SKM-1 treated with dmso at 0.1 percent for 144 hours (cell line): ENCODE data around the gene GIPC3.
A peak's percentile ranks its signal among the peaks of the same experiment; 100 is the strongest.
"Not testable (repeated sequence)": the region's sequence is repeated elsewhere in the genome, so short reads cannot be mapped to it uniquely, and the experiment has no call there.

ENCODE experiments used
- DNase-seq: peaks from one replicate; lab custom pipeline; 2025; ENCODE audit not compliant: unreplicated experiment; lab: John Stamatoyannopoulos, UW

The GIPC3 gene

DNA sequence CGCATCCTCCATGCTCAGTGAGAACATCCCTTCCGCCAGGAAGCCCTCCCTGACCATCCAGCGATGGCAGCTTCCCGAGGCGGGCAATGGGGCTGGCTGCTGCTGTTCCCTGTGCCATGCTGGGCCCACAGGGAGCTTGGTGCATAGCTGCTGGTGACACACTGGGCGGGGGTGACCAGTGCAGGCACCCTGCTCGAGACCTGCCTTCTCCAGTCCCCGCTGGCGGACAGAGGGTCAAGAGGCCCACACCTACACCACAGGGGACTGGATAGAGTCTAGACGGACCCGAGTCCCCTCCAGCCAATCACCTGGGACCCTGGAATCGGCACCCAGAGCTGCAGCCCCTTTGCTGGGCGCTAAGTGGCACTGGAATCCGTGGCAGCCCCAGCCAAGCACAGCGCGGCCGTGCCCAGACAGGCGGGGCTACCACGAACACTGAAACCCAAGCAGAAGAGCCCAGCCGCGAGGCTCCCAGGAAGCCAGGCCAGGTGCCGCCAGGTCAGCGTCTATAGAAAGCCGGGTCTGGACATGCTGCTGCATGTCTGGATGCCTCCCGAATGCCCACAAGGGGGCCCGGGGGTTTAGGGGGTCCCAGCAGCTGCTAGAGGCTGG lies 30.4 kb downstream of the GIPC3 start:
- no peak for DNase-seq

DNA sequence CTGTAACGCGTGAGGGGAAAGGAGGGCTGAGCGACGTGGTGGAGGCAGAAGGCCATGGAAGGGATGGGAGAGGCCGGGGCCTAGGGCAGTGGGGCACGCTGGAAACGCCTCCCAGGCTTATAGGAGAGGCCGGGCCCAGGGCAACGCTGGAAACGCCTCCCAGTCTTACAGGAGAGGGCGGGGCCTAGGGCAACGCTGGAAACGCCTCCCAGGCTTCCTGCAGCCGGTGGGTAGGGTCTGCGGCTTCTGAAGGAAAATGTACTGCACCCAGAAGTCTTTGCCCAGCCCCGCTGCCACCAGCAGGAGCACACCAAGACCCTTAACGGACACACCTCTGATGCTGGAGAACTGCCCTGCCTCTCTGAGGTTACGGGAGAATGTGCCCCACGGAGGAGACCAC lies 32.2 kb downstream of the GIPC3 start:
- DNase-seq: no peak

DNA sequence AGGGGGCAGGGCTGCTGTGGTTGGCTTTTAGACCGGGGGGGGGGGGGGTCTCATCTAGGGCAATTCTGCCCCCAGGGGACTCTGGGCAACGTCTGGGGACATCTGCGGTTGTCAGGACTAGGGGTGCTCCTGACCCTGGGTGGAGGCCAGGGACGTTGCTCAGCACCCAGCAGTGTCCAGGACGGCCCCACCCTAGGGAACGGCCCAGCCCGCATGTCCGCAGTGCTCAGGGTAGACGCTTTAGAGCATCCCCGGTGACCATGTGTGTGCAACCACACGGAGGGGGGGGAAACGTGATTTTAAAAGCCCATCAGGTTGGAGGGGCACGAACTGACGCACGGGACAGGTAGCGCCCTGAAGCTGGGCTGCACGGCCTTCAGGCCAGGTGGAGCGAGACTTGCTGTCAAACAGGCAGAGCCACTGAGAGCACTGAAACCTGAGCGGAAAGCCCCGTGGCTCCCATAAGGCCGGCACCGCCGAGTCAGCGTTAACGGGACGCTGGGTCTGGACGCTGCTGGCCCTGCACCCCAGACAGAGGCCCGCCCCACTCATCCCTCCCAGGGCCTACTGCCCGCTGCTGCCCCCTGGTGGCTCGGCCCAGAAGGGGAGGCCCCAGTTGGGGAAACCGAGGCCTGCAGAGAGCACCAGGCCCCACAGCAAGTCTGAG lies 33.0 kb downstream of the GIPC3 start:
- peak; percentile 12 for DNase-seq

DNA sequence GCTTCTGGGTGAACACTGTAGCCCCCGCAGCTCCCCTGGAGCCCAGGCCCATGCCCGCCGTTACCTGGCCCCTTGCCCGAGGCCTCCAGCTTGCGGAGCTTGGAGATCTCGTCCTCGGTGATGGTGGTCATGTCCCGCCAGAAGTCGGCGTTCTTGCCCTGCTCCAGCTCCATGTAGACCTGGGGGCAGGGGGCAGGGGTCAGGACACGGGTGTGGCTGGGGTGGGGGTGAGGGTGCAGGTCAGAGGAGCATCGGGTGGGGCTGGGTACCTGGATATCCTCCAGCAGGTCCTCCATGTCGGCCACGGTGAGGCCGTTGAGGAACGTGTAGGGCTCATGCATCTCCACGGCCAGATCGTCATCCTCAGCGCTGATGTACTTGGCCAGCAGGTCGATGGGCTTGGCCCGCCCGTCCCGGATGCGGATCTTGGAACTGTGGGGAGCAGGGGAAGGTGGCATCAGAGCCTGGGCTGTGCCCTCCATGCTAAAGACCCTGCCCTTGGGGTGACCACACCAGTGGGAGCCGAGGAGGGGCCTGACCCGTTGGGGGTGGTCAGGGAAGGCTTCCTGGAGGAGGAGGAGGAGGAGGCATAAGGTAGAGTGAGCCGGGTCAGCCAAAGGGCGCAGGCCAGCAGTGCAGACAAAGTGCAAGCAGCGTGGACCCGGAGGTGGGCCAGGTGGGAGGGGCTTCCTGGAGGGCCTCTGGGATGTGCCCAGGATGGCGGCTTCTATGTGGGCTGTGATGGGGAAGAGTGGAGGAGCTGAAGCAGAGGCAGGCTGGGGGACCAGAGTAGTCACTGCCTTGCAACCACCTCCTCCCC lies 33.7 kb downstream of the GIPC3 start:
- DNase-seq: no peak

DNA sequence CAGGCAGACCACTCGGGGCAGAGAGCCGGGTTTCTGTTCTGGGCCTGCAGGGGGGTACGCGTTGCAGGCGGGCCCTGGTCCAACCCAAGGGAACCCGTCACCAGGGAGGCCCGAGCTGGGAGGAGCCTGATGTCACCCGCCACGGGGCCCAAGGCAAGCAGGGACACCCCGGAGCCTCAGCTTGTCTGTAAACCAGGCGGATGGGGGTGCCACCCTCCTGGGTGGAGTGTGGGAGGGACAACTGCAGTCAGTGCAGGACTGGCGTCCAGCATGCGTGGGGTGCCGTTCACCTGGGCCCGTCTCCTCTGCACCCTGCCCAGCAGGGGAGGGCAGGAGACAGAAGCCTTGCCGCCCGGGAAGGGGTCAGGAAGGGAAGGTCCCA lies 34.3 kb downstream of the GIPC3 start:
- no peak for DNase-seq

DNA sequence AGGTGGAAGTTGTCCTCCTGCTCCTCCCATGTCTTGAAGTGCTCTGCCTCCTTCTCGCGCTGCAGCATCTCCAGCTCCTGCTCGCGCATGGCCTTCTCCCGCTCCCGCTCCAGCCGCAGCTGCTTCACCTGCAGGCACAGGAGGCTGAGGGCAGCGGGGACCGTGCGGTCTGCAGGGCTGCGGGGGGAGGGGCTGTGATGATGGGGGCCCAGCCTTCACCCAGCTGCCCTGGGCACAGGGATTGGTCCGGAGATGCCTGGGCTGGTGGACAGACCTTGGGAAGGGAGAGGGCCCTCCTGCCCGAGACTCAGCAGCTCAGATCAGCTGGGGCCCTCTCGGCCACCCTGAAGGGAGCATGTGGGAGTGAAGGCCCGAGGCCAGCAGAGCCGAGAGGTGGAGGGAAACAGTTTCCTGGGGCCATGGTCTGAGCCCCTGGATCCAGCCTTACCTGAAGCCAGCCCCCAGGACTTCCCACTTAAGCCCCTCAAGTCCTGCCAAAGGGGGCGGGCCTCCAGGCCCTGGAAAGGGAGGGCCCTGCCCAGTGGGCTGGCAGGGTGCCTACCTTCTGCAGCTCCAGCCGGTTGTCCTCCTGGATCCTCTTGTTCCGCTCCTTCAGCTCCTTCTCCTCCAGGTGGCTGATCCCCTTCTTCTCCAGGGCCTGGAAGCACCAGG lies 35.0 kb downstream of the GIPC3 start:
- no peak for DNase-seq

DNA sequence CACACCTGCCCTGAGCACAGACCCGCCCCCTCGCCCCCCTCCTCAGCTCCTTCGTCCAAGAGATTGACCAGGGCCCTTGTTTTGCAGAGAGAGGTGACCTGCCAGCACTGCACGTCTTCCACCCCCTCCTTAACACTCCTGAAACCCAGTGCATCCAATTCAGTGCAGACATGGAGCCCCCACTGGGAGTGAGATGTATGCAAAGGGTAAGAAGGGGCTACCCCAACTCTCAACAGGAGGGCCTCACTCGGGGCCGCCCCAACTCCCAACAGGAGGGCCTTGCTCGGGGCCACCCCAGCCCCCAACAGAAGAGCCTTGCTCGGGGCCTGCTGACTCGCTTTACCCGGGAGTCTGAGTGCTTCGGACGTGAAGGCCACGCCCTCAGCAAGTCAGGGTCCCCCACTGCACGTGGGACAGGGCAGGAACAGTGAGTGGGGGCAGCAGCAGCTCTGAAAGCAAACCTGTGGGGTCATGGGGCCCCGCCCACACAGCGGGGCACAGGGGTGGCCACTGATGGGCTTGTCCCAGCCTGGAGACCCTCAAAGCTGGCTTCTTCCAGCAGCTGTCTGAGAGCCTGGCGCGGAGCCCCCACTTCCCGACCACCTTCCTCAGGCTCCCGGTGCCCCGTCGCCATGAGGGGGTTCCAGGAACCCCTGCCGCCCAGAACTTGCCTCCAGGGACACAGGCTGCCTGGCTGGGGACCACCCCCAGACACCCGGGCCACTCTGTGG lies 35.7 kb downstream of the GIPC3 start:
- no peak for DNase-seq

DNA sequence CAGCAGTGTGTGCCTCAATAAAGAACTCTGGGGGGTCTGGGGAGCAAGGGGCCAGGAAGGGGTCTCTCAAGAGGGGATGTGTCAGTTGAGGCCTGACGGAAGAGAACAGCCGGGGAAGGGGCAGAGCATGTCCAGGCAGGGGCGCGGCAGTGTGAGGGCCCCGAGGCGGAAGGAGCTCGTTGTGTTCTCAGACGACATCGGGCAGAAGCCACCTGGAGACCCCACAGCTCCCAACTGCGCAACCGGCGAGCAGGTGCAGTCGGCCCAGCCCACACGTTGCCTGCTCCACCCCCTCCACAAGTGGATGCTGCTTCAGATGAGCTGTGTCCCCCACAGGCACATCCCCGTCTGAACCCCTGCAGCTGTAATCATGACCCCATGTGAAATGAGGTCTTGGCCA lies 36.4 kb downstream of the GIPC3 start:
- no peak for DNase-seq

DNA sequence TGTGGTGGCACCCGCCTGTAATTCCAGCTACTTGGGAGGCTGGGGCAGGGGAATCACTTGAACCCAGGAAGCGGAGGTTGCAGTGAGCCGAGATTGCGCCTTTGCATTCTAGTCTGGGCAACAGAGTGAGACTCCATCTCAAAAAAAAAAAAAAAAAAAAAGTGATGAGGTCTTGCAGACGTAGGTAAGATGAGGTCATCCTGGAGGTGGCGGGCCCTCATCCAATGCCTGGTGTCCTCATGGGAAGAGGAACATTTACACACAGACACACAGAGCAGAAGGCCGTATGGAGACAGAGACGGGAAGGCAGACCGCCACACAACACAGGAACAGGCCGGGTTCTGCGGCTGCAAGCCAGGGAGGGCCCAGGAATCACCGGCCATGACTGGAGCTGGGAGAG lies 36.9 kb downstream of the GIPC3 start:
- no peak for DNase-seq

DNA sequence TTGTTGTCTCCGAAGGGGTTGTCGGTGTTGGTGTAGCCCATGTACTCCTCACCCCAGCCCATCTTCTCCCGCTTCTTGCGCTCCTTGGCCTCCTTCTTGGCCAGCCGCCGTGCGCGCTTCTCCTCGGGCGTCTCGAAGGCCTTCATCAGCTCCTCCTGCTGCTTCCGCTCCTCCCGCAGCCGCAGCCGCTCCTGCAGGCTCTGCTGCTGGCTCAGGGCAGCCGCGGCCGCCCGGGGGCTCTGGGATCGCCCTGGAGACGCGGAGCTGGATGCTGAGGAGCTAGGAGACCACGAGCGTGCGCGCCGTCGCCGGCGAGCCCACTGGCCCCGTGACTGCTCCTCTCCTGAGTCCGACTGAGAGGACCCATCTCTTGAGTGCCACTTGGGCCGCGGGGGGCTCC lies 38.4 kb downstream of the GIPC3 start:
- DNase-seq: no peak

DNA sequence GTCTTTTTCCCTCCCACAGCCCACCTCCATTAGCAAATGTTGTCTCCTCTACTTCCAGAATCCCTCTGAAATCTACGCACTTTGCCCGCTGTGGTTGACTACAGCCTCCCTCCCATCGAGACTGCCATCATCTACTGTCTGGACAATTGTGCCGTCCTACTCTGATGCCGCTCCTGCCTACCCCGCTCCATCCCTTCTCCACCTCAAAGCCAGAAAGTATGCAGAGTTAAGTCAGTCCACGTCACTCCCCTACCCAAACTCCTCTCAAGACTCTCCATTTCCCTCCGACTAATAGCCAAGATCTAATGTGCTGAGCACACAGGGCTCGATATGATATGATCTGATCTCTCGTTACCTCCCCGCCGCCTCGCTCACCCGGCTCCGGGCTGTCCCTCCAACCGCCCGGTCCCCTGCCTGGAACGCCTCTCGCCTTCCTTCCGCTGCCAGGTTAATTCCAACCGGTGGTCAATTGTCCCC lies 40.8 kb downstream of the GIPC3 start:
- DNase-seq: no peak

DNA sequence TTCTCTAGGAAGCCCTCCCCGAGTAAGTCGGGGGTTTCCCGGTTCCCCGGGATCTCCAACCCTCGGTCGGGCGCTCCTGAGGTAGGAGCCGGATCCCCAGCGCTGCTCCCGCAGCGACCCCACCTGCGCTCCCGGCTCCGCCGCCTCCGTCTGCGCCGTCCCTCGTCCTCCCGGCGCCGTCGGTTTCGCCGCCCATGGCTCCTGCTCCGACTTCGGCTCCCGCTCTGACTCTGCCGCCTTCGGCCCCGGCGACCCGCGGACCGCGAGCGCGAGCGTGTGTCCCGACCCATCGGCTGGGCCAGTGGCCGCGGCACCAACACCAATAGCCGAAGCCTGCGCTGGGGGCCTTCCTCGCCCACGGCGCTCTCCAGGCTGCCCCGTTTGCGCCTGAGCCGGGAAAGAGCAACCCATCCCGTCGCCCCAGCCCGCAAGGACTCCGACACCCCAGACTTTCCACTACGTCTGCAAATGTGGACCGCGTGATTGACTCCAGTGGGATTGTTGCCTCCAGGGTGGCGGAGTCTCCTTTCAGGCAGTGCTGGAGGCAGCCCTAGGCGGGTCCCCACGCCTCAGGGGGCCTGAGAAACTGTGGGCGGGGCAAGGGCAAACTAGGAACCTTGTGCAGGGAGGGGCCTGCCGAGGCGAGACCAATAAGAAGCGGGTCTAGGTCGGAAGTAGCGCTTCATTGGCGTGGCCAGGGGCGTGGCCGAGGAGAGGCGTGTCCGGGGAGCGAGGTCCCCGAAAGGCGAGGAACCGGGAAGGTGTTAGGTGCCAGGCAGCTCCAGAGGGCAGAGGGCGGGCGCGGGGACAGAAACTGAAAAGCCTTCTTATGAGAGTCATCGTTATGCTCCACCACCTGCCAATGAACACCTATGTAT lies 41.4 kb downstream of the GIPC3 start, which contains the start of gene CACTIN:
TSS of gene CACTIN (minus strand) at position 318 of the 878 bp plus-strand sequence. CDS start at position 290, 28 bp downstream.
- DNase-seq: peak; percentile 97

DNA sequence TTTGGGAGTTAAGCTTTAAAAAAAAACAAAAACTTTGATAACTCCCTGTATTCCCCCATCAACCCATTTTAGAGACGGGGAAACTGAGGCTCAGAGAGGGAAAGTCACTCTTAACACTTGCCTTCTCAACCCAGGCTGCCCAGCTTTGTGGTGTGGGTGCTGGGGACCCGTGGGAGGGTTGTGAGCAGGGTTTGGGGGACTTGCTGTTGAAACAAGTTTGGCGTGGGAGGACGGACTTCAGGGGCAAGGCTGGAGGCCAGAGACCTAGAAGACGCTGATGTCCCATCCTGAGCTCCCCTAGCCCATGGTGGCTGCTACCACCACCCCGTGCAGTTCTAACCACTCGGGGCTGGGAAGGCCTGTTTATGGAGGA lies 42.1 kb downstream of the GIPC3 start:
- DNase-seq: no peak

DNA sequence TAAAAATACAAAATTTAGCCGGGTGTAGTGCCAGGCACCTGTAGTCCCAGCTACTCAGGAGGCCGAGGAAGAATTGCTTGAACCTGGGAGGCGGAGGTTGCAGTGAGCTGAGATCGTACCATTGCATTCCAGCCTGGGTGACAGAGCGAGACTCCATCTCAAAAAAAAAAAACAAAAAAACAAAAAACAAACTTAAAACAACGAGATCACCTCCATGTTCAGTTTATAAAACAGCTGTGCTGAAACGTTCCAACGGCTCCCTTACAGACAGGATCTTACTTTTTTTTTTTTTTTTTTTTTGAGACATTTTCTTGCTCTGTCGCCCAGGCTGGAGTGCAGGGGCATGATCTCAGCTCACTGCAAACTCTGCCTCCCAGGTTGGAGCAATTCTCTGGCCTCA lies 43.5 kb downstream of the GIPC3 start:
- not testable (repeated sequence) for DNase-seq

DNA sequence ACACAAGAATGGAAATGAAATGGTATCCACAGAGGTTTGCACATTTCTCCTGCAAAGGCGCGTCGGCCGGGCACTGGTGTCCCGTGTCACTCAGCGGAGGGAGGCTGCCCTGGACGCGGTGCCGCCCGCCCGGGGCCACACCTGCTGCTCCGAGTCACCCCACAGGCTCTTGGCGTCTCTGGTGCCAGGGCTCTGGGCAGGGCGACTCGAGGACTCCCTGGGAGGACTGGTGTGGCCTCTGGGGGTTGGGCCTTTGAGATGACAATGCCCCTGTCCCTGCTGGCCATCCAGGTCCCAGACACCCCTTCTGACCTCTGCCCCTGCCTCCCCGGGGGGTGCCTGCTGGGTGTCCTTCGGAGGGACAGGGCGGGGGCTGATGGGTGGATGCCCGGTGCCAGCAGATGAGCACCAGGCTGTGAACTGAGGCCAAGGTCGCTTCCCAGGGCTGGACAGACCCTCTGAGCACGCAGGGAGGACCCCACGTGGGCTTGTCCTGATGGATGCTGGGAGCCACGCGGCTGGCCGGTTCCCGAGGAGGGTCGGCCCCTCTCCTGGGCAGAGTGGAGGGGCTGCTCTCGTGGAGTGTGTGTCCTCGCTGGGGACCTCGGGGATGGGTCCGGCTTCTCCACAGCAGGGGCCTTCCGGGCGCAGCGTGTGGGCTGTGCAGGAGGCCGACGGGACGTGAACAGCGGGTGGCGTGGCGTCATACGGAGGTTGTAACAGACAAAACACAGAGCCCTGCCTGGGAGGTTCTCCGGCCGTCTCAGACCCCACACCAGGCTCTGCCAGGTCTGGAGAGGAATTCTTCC lies 46.0 kb downstream of the GIPC3 start:
- no peak for DNase-seq

DNA sequence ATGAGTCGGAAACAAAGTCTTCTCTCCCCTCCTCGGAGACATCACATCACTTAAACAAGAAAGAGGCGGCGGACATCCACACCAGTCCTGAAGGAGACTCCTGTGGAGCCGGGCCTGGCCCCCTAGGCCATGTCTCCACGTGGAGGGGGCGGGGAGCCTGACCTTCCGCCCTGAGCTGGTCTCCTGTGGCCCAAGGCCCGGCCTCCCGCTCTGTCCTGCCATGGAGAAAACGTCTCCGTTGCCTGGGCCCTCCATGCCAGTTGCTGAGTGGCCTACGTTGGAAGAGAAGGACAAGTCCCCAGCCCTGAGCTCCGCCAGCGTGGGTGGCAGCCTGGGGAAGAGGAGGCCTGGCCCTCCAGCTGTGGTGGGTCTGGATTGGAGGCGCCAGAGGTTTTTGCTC lies 46.8 kb downstream of the GIPC3 start:
- DNase-seq: no peak

DNA sequence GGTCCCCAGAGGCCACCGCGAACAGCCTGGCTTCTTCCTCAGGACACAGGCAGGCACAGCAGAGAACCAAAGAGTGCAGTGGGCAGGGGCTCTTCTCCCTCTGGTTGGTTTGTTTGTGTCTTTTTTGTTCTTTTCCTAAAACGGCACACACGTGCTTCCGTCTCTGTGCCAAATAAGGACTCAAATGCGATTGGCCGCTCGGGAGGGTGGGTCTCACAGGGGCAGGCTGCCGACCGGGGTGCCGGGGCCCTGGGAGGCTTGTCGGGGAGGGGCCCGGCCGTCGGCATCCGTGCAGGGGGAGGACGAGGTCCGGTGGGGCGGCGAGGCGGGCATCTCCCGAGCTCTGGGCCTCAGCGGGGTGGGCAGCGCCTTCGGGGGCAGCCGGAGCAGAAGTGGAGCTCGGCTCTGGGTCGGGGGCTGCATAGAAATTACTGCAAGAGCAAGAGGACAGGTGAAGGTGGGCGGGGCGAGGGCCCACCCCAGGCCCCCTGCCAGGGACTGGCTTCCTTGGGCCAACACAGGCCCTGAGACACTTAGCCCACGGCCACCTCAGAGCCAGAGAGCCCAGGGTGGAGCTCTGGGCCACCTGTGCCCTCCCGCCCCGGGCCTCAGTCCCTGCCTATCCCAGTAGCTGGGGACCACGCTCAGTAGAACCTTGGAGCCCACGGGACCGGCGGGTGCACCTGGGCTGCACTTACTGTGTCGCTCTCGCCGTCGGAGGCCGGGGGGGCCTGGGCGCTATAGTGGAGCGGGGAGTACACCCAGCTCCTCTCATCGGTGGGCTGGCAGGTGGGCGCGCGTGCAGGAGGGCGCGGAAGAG lies 47.7 kb downstream of the GIPC3 start:
- DNase-seq: no peak

DNA sequence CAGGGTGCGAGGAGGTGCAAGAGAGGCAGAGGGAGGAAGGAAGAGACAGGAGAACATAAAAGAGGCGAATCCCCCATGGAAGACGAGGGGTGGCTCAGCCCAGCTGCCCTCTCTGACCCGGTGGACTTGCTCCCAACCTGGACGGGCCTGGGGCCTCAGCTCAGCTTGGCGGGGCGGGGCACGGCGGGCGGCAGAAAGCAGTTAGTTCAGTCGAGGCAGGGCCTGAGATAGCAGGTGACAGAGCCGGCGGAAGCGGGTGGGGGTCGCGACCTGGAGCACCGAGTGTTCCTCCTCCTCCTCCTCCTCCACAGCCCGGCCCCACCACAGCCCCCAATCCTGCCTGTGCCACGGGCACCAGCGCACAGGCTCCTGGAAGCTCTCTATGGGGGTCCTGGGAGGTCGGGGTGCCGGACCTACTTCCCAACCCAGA lies 48.3 kb downstream of the GIPC3 start:
- no peak for DNase-seq
